Colonic mucosa (tissue), 4 donors: ENCODE results near the gene IRS2. TPM values are rescaled to one million over a fixed set of nuclear protein-coding genes. Genes with fewer than 3 reads are reported as not detected.

Experiments used
- DNase-seq: peaks from one replicate; pipeline ENCODE4 v3.0.0-alpha.2; 2020
- H3K27ac ChIP-seq: fragments of 200-600 bp; one replicate; pipeline ENCODE4 v1.8.0; 2021
- H3K27me3 ChIP-seq: fragments of 200-600 bp; one replicate; pipeline ENCODE4 v1.8.0; 2021
- H3K36me3 ChIP-seq: fragments of 200-600 bp; one replicate; pipeline ENCODE4 v1.8.0; 2021
- H3K4me1 ChIP-seq: fragments of 200-600 bp; one replicate; pipeline ENCODE4 v1.8.0; 2021; ENCODE audit warnings: mild to moderate bottlenecking
- H3K4me3 ChIP-seq: fragments of 200-600 bp; one replicate; pipeline ENCODE4 v1.8.0; 2021
- H3K9ac ChIP-seq, 2 donors: one replicate each; pipeline ENCODE4 v1.7.0; 2013; ENCODE audit warnings: control low read depth in 2 of 2, low read depth in 2 of 2, low read length in 2 of 2
- H3K9me3 ChIP-seq: fragments of 200-600 bp; one replicate; pipeline ENCODE4 v1.8.0; 2021
- intact Hi-C: fragments of 100-400 bp; cut with DNase I; formaldehyde crosslinking; loops from one replicate; pipeline ENCODE4 v1.14.1; 2022
- total RNA-seq, 2 donors: library from RNA; stranded (reverse); fragmentation: NEBNext Ultra II Directional in 1 of 2; extraction: Animal tissue kit (Norgen Biotek cat#: 25700) in 1 of 2; gene quantifications; one replicate each; pipeline ENCODE4 v1.2.1, GENCODE V29; 2021
- TF ChIP-seq, protein P1 (sequence below): fragments of 200-600 bp; IDR thresholded peaks from one replicate; pipeline ENCODE4 v1.8.0; 2022; ENCODE audit warnings: antibody characterized with exemption, mild to moderate bottlenecking
- donor health status: healthy.
- donor health status: DM: no; HTN: no; CAD: no.
- donor health status: DM: no; HTN: no; CAD: no.

The IRS2 gene
- total RNA-seq, 2 donors from 2014 or later, result 6.7 to 23.0 TPM

DNA sequence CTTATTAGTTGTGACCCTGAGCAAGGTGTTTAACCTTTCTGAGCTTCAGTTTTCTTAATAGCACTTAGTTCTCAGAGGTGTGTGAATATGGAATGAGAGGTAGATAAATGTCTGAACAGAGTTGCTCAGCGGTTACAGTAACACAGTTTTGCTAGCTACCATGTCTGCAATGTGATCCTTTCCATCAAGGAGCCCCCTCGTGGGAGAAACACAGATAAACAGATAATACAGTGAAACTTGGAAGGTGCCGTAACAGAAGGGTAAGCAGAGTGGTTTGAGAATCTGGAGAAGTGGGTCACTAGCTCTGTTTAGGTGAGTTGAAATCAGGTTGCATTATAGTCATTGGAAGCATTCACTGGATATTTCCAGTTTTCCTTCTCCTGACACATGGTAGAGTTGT lies 38.9 kb downstream of the IRS2 start:
- Histone ChIP-seq H3K4me3 (no peak overlapping the region), H3K36me3 (no peaks in the 10 kb centered on the region), H3K27ac (no peak overlapping the region), H3K27me3 (no peaks in the 10 kb centered on the region), H3K4me1 (peaks cover 4% of the 10 kb centered on the region), H3K9ac (no peak overlapping the region), H3K9me3 (no peaks in the 10 kb centered on the region)
- no peak for DNase-seq
- intact Hi-C loops, result no loop called here
- TF ChIP-seq, protein P1, sequence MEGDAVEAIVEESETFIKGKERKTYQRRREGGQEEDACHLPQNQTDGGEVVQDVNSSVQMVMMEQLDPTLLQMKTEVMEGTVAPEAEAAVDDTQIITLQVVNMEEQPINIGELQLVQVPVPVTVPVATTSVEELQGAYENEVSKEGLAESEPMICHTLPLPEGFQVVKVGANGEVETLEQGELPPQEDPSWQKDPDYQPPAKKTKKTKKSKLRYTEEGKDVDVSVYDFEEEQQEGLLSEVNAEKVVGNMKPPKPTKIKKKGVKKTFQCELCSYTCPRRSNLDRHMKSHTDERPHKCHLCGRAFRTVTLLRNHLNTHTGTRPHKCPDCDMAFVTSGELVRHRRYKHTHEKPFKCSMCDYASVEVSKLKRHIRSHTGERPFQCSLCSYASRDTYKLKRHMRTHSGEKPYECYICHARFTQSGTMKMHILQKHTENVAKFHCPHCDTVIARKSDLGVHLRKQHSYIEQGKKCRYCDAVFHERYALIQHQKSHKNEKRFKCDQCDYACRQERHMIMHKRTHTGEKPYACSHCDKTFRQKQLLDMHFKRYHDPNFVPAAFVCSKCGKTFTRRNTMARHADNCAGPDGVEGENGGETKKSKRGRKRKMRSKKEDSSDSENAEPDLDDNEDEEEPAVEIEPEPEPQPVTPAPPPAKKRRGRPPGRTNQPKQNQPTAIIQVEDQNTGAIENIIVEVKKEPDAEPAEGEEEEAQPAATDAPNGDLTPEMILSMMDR, result no peak

DNA sequence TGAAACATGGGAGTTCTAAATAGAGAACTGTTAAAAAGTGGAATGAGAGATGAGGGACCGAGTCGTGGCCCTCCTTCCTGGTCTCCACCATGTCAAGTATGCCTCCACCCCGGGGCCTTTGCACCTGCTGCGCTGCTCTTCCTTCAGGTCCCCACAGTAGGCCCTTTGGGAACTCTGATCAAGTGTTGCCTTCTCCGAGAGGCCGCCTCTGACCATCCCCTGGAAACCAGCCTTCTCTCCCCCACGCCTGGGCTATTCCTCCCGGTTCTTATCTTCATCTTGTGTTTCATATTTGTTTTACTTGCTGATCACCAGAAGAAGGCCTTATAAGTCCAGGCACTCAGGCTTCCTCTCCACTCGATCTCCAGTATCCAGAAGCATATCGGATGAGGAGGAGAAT lies 40.0 kb downstream of the IRS2 start:
- Histone ChIP-seq H3K9me3 (no peaks in the 10 kb centered on the region), H3K4me3 (no peak overlapping the region), H3K27ac (no peak overlapping the region), H3K4me1 (peaks cover 4% of the 10 kb centered on the region), H3K36me3 (no peaks in the 10 kb centered on the region), H3K9ac (no peak overlapping the region), H3K27me3 (no peaks in the 10 kb centered on the region)
- intact Hi-C loops, result no loop called here
- no peak for DNase-seq
- TF ChIP-seq, protein P1, result no peak

DNA sequence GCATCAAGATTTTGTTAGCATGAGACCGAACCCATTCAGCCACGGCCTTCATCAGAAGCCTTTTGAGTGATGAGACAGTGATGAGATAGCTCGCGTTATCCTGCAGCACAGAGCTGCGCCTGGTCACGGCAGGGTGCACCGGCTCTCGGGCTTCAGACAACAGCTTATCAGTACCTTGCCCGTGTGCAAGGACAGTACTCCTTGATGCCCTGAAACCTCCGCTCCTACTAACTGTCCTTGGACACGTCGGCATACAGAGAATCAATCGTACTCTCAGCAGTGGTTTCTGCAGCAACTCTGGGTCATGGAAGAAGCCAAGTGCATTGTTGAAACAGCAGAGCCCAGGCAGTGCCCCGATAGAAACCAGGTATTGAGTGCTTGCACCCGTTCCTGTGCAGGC lies 40.7 kb downstream of the IRS2 start:
- H3K27ac ChIP-seq, result no peak overlapping the region
- TF ChIP-seq, protein P1, result no peak
- no peak overlapping the region for H3K4me3 ChIP-seq
- no peaks in the 10 kb centered on the region for H3K27me3 ChIP-seq
- H3K4me1 ChIP-seq, result peaks cover 4% of the 10 kb centered on the region
- H3K9ac ChIP-seq, result no peak overlapping the region
- no peak for DNase-seq
- no peaks in the 10 kb centered on the region for H3K36me3 ChIP-seq
- intact Hi-C loops, result no loop called here
- no peaks in the 10 kb centered on the region for H3K9me3 ChIP-seq

DNA sequence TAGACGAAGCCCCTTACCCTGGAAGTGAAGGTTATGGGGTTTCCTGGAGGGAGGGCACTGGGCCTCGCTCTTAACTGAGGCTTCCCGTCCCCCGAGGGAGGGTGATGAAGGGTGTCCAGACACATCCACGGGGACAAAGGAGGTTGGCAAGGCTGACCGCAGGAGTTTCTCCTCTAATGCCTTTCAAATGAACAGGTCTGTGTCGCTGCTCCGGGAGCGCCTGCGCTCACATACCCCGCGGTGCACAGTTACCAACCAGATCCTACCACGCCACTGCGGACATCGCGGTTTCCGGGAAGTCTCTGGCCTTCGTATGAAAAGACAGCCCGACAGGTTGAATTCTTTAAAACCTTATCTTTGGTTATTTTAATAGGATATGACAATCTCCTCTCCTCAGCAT lies 41.3 kb downstream of the IRS2 start:
- DNase-seq, result no peak
- Histone ChIP-seq H3K27ac (no peak overlapping the region), H3K9me3 (no peaks in the 10 kb centered on the region), H3K4me1 (peaks cover 4% of the 10 kb centered on the region), H3K9ac (no peak overlapping the region), H3K27me3 (no peaks in the 10 kb centered on the region), H3K4me3 (no peak overlapping the region), H3K36me3 (no peaks in the 10 kb centered on the region)
- intact Hi-C loops, result no loop called here
- TF ChIP-seq, protein P1, result no peak

DNA sequence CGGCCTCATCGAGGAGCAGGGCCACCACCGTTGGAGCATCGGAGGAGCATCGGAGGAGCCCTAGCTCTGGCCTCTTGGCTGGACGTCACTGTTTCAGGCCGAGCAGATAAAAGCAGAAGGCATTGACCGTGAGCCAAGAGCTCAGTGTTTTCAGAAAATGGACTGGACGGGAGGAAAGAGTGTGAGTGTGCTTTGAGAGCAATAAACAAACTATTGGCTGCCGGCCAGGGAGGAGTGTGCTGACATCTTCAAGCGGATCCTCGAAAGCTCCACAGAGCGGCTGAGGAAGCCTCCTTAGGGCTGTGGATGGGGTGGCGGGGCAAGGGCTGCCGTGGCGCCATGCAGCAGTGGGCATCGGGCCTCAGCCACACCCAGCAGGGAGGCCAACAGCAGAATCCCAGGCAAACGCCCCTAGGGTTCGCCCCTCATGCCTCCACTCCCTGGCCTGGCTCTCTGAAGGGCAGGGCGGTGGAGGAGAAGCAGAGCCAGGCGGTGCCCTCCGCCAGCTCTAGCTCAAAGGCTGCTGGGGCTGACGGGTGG lies 41.8 kb downstream of the IRS2 start:
- H3K9me3 ChIP-seq, result no peaks in the 10 kb centered on the region
- H3K36me3 ChIP-seq, result no peaks in the 10 kb centered on the region
- no peak overlapping the region for H3K4me3 ChIP-seq
- H3K27ac ChIP-seq, result no peak overlapping the region
- intact Hi-C loops, result no loop called here
- peaks cover 4% of the 10 kb centered on the region for H3K4me1 ChIP-seq
- TF ChIP-seq, protein P1, result no peak
- H3K27me3 ChIP-seq, result no peaks in the 10 kb centered on the region
- H3K9ac ChIP-seq, result no peak overlapping the region
- DNase-seq, result peak; percentile 80
